T follicular helper cell (primary cell): Measurements from ENCODE around the gene C19orf44.
"Not testable (repeated sequence)": the region's sequence is repeated elsewhere in the genome, so short reads cannot be mapped to it uniquely, and the experiment has no call there.

Source experiments
- DNase-seq: peaks from one replicate; pipeline ENCODE4 v3.0.0-alpha.2; 2020; ENCODE audit warnings: low read depth

C19orf44 gene

DNA sequence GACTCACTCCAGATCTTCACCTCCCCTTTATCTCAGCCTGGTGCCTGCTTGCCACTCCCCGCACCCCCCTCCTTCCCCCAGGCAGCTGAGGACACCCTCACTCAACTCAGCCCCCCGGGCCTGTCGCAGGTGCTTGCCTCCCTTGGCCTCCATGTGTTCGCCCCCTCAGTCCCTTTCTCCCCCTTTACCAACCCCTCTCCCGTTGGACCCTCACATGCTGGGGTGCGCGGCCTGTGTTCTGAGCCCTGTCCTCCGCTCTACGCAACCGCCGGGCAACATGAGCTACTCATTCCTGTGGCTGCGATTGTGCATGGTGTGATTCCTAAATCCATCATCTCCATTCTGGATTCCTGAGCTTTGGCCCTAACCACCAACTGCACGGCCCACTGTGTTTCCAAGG lies 40.9 kb downstream of the C19orf44 start:
- DNase-seq: no peak

DNA sequence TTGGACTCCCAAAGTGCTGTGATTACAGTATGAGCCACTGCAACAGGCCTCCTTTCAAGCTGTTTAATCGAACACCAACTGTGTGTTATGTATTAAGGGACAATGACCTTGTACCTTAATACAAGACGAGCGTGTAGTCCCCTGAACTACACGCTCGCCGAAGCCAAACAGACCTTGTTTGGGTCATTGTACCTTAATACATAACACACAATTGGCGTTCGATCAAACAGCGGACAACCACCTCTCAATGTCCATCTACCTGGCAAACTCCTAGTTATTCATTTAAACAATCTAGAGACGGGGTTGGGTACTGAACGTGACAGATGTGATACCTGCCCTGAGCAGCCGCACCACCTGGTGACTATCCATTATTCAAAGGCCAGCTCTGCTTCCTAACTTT lies 44.8 kb downstream of the C19orf44 start:
- no peak for DNase-seq

DNA sequence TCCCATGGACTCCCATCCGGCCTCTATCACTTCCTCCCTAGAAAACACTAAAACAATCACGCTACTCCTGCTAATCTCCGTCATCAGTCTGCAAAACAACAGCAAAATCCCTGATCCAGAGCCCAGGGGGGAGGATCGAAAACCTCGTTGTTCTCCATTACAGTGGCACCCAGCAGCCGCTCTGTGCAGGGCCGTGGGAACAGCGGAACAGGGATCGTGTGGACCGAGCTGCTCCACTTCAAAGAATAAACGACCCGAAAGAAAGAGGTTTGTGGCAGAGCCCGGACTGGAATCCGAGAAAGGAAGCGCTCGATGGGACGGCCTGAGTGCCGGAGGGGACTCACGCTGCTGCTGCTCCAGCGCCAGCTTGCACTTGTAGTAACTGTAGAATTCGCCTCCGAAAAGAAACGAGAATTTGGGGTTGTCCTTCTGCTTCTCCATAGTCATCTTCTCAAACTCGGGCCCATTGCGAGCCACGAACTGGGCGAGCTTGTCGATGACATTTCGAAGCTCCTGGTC lies 45.4 kb downstream of the C19orf44 start:
- DNase-seq: no peak

DNA sequence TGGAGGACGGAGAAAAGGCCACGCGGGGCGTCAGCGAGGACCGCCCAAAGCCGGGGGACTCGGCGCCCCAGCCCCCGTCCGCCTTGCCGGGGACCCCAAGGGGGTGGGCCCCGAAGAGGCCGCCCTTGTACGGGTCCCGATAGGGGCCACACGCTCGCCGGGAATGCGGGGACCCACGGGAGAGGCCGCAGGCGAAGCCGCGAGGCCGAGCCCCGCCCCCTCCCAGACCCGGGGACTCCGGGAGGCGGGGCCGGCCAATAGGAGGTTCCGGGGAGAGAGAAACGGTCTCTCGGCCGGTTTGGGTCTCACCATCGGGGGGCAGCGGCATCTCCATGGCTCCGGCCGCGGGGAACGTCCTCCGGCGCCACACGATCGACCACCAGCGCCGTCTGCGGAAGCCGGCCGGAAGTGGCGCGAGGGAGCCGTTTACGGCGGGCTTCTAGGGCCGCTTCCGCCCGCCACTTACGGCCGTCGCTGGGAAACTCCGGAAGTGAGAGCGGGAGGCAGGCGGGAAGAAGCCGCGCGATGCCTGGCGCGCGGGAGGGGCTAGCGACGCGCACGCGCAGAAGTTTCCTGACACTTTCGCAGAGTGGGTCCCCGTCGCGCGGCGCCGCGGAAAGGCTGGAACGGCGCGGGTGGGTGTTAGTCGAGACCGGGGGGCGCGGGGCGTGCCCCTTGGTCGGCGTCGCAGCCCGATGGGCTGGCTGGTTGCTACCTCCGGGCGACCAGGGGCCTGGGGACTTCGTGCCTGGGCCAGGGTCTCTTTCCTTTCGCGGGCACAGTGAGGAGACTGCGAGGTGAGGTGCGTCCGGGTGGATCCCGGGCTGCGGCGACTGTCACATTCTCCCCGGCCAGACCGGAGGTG lies 46.1 kb downstream of the C19orf44 start, which contains the start of gene CHERP:
TSS of gene CHERP (minus strand) at position 393 of the 865 bp plus-strand sequence. CDS start at position 334, 59 bp downstream.
- DNase-seq: peak; percentile 92

DNA sequence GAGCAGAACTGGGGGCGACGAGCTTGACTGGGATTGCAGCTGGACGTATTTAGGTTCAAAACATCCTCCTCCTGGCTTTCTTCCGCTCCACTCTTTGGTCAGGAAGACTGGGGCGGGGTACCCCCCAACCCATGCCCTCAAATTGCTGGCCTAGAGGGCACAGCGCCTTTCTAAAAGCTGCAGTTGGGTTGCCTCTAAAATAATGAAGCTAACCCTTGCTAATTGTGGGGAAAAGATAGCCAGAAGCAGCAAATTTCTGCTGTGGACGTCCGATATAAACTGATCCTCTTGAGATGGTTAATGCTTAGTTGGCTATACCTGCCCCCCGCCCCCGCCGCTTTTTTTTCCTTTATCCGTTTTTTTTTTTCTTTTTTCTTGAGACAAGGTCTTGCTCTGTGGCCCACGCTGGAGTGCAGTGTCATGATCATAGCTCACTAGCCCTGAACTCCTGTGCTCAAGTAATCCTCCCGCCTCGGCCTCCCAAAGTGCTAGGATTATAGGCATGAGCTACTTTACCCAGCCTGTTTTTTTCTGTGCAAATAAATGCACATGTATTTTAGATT lies 46.8 kb downstream of the C19orf44 start:
- no peak for DNase-seq

DNA sequence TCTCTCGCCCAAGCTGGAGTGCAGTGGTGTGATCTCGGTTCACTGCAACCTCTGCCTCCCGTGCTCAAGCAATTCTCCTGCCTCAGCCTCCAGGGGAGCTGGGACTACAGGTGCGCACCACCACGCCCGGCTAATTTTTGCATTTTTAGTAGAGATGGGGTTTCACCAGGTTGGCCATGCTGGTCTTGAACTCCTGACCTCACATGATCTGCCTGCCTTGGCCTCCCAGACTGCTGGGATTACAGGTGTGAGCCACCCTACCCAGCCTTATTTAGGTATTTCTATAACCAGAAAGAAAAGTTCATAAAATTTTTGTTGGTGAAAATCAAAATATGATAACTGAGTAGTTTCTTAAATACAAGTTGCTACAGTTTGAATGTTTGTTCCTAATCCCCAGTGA lies 47.5 kb downstream of the C19orf44 start:
- DNase-seq: not testable (repeated sequence)

DNA sequence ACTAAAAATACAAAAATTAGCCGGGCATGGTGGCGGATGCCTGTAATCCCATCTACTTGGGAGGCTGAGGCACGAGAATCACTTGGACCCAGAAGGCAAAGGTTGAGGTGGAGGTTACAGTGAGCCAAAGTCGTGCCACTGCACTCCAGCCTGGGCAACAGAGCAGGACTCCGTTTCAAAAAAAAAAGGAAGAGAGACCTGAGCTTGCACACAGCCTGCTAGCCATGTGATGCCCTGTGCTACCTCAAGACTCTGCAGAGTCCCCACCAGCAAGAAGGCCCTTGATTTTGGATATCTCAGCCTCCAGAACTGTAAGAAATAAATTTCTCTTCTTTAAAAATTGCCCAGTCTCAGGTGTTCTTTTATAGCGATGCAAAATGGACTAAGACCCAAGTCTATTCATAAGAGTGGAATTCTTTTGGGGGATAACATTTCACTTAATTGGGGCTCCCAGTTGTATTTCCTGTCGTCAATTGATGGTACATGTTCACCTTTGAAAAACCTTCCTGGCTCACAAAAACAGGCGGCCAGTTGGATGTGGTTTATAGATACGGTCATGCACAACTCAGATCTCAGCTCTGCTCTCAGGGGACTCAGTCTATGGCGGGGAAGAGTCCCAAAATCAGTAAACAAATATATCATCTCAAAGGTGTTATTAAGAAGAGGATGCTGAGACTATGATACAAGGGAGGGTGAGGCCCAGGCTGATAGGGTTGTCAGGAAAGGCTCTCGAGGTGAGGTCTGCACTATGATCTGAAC lies 48.5 kb downstream of the C19orf44 start:
- no peak for DNase-seq

DNA sequence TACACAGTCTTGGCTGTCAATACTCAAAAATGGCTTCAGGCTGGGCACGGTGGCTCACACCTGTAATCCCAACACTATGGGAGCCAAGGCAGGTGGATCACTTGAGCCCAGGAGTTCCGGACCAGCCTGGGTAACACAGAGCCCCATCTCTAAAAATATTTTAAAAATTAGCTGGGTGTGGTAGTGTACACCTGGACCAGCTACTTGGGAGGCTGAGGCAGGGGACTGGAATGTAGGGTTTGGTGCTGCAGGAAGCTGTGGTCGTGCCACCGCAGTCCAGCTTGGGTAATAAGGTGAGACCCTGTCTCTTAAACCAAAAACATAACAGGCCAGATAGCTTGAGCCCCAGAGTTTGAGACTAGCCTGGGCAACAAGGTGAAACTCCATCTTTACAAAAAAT lies 52.8 kb downstream of the C19orf44 start:
- no peak for DNase-seq

DNA sequence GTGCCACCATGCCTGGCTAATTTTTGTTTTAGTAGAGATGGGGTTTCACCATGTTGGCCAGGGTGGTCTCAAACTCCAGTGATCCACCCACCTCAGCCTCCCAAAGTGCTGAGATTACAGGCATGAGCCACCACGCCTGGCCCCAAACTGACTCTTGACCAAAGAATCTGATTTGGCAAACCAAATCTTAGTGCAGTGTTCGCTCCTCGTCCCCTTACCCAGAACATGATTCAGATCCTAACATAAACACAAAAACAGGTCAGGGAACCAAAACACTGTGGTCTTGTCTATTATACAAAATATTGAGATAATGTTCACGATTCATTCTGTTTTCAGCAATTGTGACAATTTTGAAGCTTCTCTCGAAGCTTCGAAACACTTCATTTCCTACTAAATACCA lies 55.7 kb downstream of the C19orf44 start:
- not testable (repeated sequence) for DNase-seq

DNA sequence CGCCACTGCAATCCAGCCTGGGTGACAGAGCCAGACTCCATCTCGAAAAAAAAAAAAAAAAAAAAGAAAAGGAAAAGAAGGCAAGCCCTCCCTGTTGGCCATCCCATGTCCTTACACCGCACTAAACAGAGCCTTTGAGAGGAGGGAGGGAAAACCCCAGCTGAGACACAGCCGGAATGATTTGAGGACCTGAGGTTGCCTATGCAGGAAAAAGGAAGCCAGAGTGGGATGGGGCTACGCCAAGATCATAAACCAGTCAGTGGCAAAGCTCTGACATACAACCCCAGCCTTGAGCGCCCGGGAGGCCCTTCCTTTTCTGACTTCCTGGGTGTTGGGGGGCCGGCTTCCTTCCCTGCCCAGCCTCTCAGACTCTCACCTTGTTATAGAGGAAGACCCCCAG lies 58.6 kb downstream of the C19orf44 start:
- no peak for DNase-seq

DNA sequence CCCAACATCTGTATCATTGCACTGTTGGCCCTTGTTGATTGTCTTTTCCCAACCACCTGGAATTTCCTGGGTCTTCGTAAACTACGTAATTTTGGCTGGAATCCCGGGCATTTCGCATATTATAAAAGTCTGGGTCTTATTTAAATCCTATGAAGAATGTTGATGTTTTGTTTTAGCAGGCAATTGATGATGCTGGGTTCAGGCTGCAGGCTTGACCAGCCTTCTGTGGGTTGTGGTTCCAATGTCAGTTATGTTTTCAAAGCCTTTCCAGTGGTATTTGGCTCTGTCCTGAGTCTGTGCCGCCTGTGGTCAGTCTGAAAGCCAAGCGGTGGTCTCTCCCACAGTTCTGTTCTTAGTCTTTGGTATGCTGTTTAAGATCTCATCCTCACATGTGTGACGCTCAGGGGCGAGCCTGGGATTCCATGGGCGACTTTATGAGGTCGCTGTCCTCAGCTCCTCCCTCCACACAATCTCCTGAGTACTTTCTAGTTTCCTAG lies 63.6 kb downstream of the C19orf44 start:
- no peak for DNase-seq

DNA sequence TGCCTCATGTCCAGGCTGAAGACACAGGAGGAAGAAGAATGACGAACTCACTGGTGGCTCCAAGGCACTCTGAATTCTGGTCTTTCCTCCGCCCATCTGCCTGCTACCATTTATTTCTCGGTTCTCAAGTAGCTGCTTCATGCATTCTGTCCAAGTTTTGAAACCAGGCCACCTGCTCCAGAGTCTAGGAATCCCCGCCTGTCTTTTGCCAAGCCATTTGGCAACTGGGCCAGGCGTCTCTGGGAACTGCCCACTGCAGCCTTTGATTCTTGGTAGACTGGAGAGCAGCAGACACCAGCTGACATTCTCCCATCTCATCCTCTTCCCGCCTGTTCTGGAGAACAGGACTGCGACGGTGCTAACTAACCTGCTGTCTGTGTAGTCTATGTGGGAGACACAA lies 65.2 kb downstream of the C19orf44 start:
- DNase-seq: no peak

DNA sequence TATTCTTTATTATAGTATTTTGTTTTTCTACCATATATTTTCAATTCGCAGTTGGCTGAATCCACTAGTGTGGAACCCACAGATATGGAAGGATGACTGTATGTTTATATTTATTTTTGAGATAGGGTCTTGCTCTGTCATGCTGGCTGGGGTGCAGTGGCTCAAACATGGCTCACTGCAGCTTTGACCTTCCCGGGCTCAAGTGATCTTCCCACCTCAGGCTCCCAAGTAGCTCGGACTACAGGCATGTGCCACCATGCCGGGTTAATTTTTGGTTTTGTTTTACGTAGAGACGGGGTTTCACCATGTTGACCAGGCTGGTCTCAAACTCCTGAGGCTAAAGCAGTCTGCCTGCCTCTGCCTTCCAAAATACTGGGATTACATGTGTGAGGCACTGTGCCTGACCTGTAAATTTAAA lies 66.4 kb downstream of the C19orf44 start:
- DNase-seq: no peak

DNA sequence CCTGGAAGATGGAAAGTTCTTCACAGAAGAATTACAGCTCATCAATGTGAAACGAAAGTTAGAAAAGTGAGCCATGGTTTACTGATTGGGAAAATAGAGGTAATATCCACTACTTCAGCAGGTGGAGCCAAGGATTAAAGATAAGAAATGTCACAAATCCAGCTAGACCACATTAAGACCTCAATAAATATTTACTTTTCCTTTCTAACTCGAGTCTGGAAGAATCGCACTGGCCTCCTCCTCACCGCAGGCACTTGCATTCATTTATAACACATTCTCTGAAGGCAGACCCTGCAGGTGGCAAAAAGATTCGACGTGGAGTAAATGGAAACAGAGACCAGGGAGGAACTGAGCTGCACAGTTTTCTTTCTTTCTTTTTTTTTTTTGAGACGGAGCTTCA lies 68.6 kb downstream of the C19orf44 start:
- no peak for DNase-seq

DNA sequence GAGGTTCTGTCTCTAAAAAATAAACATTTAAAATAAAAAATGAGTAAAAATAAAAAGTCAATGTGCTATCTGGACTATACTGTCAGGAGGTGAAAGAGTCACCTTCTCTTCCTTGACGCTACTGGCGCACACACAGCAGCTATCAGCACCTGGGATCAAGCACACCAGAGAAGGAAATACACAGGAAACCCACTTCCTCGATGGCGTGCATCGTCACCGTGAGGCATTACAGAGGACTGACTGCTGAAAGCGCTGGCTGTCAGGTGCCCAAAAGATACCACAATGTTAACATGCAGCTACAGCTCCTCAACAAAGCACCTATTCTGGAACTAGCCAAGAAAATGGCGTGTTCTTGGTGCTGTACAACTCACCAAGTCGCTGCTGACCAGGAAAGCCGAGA lies 70.0 kb downstream of the C19orf44 start:
- peak; percentile 85 for DNase-seq

DNA sequence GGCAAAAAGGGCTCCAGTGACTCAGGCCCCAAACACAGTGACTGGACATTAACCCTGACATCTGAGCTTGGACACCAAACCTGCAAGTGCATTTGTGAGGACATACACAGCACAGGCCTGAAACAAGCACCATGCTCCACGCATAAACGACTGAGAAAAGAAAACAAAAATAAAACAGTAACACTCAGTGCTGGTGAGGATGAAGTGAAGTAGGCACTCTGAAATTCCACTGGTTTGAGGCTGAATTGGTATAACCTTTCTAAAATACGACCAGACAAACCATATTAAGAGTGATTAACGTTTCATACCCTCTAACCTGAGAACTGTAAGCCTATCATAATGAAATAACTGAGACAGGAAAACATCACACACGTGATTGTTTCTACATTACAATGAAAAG lies 70.5 kb downstream of the C19orf44 start:
- no peak for DNase-seq

DNA sequence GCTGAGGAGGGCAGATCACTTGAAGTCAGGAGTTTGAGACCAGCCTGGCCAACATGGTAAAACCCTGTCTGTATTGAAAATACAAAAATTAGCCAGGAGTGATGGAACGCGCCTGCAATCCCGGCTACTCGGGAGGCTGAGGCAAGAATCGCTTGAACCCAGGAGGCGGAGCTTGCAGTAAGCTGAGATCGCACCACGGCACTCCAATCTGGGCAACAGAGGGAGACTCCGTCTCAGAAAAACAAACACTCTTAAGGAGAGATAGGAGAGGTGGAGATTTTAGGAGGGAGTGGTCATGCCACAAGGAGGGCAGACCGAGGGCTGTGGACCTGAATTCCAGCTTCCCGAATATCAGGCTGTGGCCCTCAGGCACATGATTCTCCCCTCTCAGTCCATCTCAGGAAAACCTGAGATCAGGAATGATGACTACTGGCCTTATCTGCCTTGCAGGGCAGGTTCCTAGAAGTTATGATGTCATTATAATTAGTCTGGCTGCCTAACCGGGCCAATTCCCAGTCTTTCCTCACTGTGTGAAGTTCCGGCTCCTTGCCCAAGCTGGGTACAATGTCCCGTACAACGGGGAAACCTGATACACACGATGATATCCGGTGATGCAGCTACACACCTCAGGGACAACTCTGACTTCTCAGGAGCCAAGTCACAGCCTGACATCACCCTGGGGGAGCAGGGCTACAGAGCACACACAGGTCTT lies 73.6 kb downstream of the C19orf44 start:
- DNase-seq: no peak
